Liver (tissue), 3 donors: ENCODE results near the gene KCNA4.

Experiments
- JUND ChIP-seq, 2 donors: IDR thresholded peaks; 2 replicates each; pipeline ENCODE4 v1.6.1; 2016; ENCODE audit warnings: antibody characterized with exemption in 2 of 2
- RXRA ChIP-seq, 2 donors: IDR thresholded peaks; 2 replicates each; pipeline ENCODE4 v1.6.1; 2017 to 2018; ENCODE audit warnings: antibody characterized with exemption in 2 of 2, mild to moderate bottlenecking in 1 of 2
- TF ChIP-seq, protein P1 (sequence below): fragments of 150-350 bp; IDR thresholded peaks from 2 replicates; pipeline ENCODE4 v1.5.1; 2017; ENCODE audit warnings: improper control_type of control experiment, low read depth, low read length; ENCODE audit not compliant: missing input control
- TF ChIP-seq, protein P2 (sequence below): IDR thresholded peaks from 2 replicates; pipeline ENCODE4 v1.6.1; 2016; ENCODE audit warnings: antibody characterized with exemption
- donor health status: healthy.
- donor health status: healthy.

DNA sequence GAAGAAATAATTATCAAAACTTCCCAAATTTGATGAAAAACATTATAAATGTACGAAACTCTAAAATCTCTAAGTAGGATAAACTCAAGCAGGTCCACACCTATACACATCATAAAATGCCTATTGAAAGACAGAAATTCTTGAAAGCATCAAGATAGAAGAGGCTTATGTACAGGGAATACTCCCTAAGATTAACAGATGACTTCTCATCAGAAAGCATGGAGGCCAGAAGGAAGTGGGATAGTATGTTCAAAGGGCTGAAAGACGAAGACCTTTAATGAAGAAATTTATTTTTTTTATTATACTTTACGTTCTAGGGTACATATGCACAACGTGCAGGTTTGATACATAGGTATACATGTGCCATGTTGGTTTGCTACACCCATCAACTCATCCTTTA, 45.3 kb upstream of the KCNA4 start:
- TF ChIP-seq, protein P1, sequence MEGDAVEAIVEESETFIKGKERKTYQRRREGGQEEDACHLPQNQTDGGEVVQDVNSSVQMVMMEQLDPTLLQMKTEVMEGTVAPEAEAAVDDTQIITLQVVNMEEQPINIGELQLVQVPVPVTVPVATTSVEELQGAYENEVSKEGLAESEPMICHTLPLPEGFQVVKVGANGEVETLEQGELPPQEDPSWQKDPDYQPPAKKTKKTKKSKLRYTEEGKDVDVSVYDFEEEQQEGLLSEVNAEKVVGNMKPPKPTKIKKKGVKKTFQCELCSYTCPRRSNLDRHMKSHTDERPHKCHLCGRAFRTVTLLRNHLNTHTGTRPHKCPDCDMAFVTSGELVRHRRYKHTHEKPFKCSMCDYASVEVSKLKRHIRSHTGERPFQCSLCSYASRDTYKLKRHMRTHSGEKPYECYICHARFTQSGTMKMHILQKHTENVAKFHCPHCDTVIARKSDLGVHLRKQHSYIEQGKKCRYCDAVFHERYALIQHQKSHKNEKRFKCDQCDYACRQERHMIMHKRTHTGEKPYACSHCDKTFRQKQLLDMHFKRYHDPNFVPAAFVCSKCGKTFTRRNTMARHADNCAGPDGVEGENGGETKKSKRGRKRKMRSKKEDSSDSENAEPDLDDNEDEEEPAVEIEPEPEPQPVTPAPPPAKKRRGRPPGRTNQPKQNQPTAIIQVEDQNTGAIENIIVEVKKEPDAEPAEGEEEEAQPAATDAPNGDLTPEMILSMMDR: no peak
- TF ChIP-seq RXRA (IDR thresholded peaks at IDR 0.05) (no peak), JUND (IDR thresholded peaks at IDR 0.05) (no peak)
- TF ChIP-seq, protein P2, sequence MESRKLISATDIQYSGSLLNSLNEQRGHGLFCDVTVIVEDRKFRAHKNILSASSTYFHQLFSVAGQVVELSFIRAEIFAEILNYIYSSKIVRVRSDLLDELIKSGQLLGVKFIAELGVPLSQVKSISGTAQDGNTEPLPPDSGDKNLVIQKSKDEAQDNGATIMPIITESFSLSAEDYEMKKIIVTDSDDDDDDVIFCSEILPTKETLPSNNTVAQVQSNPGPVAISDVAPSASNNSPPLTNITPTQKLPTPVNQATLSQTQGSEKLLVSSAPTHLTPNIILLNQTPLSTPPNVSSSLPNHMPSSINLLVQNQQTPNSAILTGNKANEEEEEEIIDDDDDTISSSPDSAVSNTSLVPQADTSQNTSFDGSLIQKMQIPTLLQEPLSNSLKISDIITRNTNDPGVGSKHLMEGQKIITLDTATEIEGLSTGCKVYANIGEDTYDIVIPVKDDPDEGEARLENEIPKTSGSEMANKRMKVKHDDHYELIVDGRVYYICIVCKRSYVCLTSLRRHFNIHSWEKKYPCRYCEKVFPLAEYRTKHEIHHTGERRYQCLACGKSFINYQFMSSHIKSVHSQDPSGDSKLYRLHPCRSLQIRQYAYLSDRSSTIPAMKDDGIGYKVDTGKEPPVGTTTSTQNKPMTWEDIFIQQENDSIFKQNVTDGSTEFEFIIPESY: no peak
